Fibroblast of lung (primary cell): ENCODE measurements around the gene FTO. TPM values are rescaled to one million over a fixed set of nuclear protein-coding genes. Genes with fewer than 3 reads are reported as not detected.

Source experiments
- DNase-seq, 2 donors: peaks; one replicate each; pipeline versions ENCODE4 v3.0.0 to v3.0.0-alpha.2; 2010; ENCODE audit warnings: low read depth in 2 of 2
- H2AFZ ChIP-seq: 2 replicates; pipeline ENCODE4 v1.5.1; 2012; ENCODE audit warnings: low read length, control low read depth, inconsistent platforms
- H3K27ac ChIP-seq: 2 replicates; pipeline ENCODE4 v1.5.1; 2011; ENCODE audit warnings: low read length, control low read depth; ENCODE audit not compliant: insufficient read depth
- H3K27me3 ChIP-seq: 2 replicates; pipeline ENCODE4 v1.5.1; 2011; ENCODE audit warnings: mild to moderate bottlenecking, low read length; ENCODE audit not compliant: control insufficient read depth, insufficient read depth
- H3K36me3 ChIP-seq: 2 replicates; pipeline ENCODE4 v1.5.1; 2011; ENCODE audit warnings: low read length; ENCODE audit not compliant: control insufficient read depth, insufficient read depth
- H3K4me1 ChIP-seq: 2 replicates; pipeline ENCODE4 v1.5.1; 2011; ENCODE audit warnings: low read length; ENCODE audit not compliant: control insufficient read depth, insufficient read depth; ENCODE audit errors: extremely low read depth
- H3K4me2 ChIP-seq: 2 replicates; pipeline ENCODE4 v1.5.1; 2011; ENCODE audit warnings: low read length, control low read depth; ENCODE audit not compliant: insufficient read depth; ENCODE audit errors: extremely low read depth
- H3K4me3 ChIP-seq, 4 experiments: fragments of 200-600 bp in 1 of 4; sonication (generic) in 1 of 4; replicated peaks in 1 of 4; 2 replicates each; pipeline ENCODE4 v1.5.1; 2011 to 2016; ENCODE audit warnings: low read length in 4 of 4, low read depth in 3 of 4, mild to moderate bottlenecking in 3 of 4, control low read depth in 2 of 4, inconsistent platforms in 1 of 4, mixed read lengths in 1 of 4; ENCODE audit not compliant: insufficient read depth in 1 of 4; ENCODE audit errors: control extremely low read depth in 1 of 4
- H3K79me2 ChIP-seq: 2 replicates; pipeline ENCODE4 v1.5.1; 2012; ENCODE audit warnings: mild to moderate bottlenecking, low read length, inconsistent platforms; ENCODE audit not compliant: control insufficient read depth, insufficient read depth
- H3K9ac ChIP-seq: 2 replicates; pipeline ENCODE4 v1.5.1; 2011; ENCODE audit warnings: mild to moderate bottlenecking, low read length, control low read depth; ENCODE audit not compliant: insufficient read depth
- H3K9me3 ChIP-seq: 2 replicates; pipeline ENCODE4 v1.5.1; 2012; ENCODE audit warnings: low read depth, low read length; ENCODE audit not compliant: control insufficient read depth, insufficient read depth
- H4K20me1 ChIP-seq: 2 replicates; pipeline ENCODE4 v1.5.1; 2011; ENCODE audit warnings: low read length; ENCODE audit not compliant: control insufficient read depth, insufficient read depth; ENCODE audit errors: extremely low read depth
- EZH2 ChIP-seq: IDR thresholded peaks from 2 replicates; pipeline ENCODE4 v1.5.1; 2012; ENCODE audit warnings: low read length, control low read depth, mild to moderate bottlenecking; ENCODE audit errors: missing control alignments
- polyA plus RNA-seq, 2 donors: library from polyadenylated mRNA; depleted of rRNA in 1 of 2; stranded (reverse) in 1 of 2; unstranded in 1 of 2; fragments of >200 nt; gene quantifications; 2 replicates each; pipeline ENCODE4 v1.2.1, GENCODE V29; 2011 to 2012; ENCODE audit warnings: missing spikeins in 1 of 2
- total RNA-seq: library from RNA; depleted of rRNA; stranded (reverse); fragments of >200 nt; gene quantifications from 2 replicates; pipeline ENCODE4 v1.2.1, GENCODE V29; 2014
- TF ChIP-seq, protein P1 (sequence below), 2 donors: IDR thresholded peaks in 1 of 2; conservative IDR thresholded peaks in 1 of 2; 1 replicate in 1 of 2; 2 replicates in 1 of 2; pipeline ENCODE4 v1.5.1; 2011 to 2012; ENCODE audit warnings: low read length in 2 of 2, control low read depth in 1 of 2, inconsistent platforms in 1 of 2, low read depth in 1 of 2, mild to moderate bottlenecking in 1 of 2

FTO gene
- total and polyA plus RNA-seq, 2 donors (not counting 1 experiment from before 2014, with no cell fraction given) = 61.1 to 97.6 TPM

DNA sequence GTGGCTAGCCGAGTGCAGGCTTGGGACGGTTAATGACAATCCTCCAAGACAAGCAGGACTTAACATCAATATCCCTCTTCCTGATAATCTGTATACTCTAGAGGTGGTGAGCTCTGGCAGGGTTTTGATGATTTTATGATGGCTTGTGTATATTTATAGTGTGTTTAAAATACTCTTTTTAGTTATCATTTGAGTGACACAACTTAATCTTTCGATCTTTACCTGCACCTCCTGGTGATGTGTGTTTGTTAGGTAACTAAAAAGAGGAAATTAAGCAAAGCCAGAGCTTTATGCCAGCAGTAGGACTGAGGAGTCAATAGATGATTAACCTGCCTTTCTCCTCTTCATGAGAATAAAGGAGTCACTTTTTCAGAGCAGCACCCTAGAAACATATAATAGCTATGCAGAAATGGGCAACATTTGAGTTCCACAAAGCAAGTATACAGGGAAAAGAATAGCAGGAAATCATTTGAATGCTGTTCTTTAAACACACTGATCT is 372.1 kb downstream of the FTO start:
- no peak overlapping the region for H2AFZ ChIP-seq
- no peak overlapping the region for H3K9ac ChIP-seq
- no peaks in the 10 kb centered on the region for H3K27me3 ChIP-seq
- no peak overlapping the region for H3K4me3 ChIP-seq
- no peaks in the 10 kb centered on the region for H3K79me2 ChIP-seq
- H3K36me3 ChIP-seq = no peaks in the 10 kb centered on the region
- TF ChIP-seq, protein P1, sequence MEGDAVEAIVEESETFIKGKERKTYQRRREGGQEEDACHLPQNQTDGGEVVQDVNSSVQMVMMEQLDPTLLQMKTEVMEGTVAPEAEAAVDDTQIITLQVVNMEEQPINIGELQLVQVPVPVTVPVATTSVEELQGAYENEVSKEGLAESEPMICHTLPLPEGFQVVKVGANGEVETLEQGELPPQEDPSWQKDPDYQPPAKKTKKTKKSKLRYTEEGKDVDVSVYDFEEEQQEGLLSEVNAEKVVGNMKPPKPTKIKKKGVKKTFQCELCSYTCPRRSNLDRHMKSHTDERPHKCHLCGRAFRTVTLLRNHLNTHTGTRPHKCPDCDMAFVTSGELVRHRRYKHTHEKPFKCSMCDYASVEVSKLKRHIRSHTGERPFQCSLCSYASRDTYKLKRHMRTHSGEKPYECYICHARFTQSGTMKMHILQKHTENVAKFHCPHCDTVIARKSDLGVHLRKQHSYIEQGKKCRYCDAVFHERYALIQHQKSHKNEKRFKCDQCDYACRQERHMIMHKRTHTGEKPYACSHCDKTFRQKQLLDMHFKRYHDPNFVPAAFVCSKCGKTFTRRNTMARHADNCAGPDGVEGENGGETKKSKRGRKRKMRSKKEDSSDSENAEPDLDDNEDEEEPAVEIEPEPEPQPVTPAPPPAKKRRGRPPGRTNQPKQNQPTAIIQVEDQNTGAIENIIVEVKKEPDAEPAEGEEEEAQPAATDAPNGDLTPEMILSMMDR (conservative IDR thresholded peaks at IDR 0.05 in 1 of 2, IDR thresholded peaks at IDR 0.05 in 1 of 2; ENCODE audit: low read depth in 1 of 2, low read length in 2 of 2) = no peak
- TF ChIP-seq EZH2 = no peak
- peaks cover 2% of the 10 kb centered on the region for H3K4me1 ChIP-seq
- H3K4me2 ChIP-seq = no peak overlapping the region
- peaks cover 2% of the 10 kb centered on the region for H4K20me1 ChIP-seq
- no peak for DNase-seq
- H3K9me3 ChIP-seq = no peaks in the 10 kb centered on the region
- no peak overlapping the region for H3K27ac ChIP-seq

DNA sequence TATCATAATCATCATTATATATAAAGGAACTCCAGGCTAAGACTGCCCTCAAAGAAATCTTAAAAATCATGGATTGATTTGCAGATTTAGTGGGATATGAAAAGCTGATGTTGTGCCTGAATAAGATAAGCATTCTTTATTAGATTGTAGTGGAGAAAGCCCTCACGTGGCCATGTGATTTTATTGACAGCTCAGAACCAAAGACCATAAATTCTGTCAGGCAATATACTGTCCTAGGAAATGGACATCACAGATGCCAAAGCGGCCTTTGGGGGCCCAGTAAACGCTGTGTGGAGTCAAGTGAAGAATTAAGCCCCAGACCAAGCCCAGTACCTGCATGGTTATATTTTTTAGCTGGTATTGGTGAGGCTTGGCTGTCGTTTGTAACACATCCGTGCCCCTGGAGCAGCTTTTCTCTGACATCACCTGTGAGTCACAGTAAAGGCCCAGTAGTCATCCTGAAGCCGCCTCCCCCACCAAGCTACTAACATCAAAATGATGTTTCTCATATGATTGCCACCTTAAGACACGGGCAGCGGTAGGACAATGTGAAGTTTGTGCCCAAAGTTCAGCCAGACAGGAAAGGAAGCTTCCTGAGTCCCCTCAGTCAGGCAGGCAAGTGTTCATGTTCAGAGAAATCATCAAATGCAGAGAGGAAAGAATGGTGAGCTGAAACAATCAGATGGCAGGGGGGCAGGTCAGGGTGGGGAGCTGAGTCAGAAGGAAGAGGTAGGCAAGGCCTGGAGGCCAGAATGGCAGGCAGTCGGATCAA is 373.3 kb downstream of the FTO start:
- H3K79me2 ChIP-seq = no peaks in the 10 kb centered on the region
- no peak overlapping the region for H3K9ac ChIP-seq

DNA sequence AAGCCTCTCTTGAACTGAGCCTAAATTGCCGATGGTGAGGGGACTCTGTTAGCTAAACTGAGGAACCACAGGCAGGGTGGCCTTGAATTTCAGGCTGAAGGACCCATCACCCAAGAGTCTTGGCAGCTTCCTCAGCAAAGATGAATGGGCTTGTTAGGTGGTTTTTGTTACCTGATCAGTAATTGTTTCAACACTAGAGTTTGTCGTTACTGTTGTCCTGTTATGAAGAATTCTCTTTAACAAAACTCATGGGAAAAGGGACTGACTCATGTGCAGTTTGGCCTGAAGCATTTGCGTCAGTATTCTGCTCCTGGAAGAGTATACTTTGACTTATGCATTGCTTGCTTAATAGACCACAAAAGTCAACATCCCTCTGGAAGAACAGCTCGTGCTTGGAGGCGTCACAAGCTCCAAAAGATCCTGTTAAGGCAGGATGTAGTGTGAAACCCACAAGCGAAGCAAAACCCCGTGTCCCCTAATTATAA is 376.6 kb downstream of the FTO start:
- H3K27ac ChIP-seq = no peak overlapping the region
- no peaks in the 10 kb centered on the region for H3K36me3 ChIP-seq
- no peaks in the 10 kb centered on the region for H3K27me3 ChIP-seq
- H3K9ac ChIP-seq = no peak overlapping the region
- H3K79me2 ChIP-seq = no peaks in the 10 kb centered on the region
- H3K4me2 ChIP-seq = no peak overlapping the region
- no peaks in the 10 kb centered on the region for H3K9me3 ChIP-seq
- peak; percentile 99 for DNase-seq
- H3K4me1 ChIP-seq = peaks cover 2% of the 10 kb centered on the region
- H2AFZ ChIP-seq = no peak overlapping the region
- no peak for TF ChIP-seq EZH2
- TF ChIP-seq, protein P1 (conservative IDR thresholded peaks at IDR 0.05 in 1 of 2, IDR thresholded peaks at IDR 0.05 in 1 of 2; ENCODE audit: low read depth in 1 of 2, low read length in 2 of 2) = no peak
- H4K20me1 ChIP-seq = peaks cover 2% of the 10 kb centered on the region
- H3K4me3 ChIP-seq = no peak overlapping the region

More for the DNA sequence above, 373.3 kb downstream of the FTO start:
- Histone ChIP-seq H3K4me1 (peaks cover 2% of the 10 kb centered on the region), H4K20me1 (peaks cover 2% of the 10 kb centered on the region), H3K4me3 (no peak overlapping the region), H2AFZ (no peak overlapping the region), H3K9me3 (no peaks in the 10 kb centered on the region), H3K36me3 (no peaks in the 10 kb centered on the region), H3K27me3 (no peaks in the 10 kb centered on the region), H3K4me2 (no peak overlapping the region), H3K27ac (no peak overlapping the region)
- no peak for TF ChIP-seq EZH2
- TF ChIP-seq, protein P1 (conservative IDR thresholded peaks at IDR 0.05 in 1 of 2, IDR thresholded peaks at IDR 0.05 in 1 of 2; ENCODE audit: low read depth in 1 of 2, low read length in 2 of 2) = no peak
- DNase-seq = peak; percentile 64 to 79
